GM21619 (cell line): ENCODE measurements around the gene LRMDA.

Experiments
- ATAC-seq: cut with Tn5 transposase; IDR thresholded peaks from one replicate; pipeline ENCODE4 v1.9.1; 2021; ENCODE audit not compliant: unreplicated experiment

Gene LRMDA

DNA sequence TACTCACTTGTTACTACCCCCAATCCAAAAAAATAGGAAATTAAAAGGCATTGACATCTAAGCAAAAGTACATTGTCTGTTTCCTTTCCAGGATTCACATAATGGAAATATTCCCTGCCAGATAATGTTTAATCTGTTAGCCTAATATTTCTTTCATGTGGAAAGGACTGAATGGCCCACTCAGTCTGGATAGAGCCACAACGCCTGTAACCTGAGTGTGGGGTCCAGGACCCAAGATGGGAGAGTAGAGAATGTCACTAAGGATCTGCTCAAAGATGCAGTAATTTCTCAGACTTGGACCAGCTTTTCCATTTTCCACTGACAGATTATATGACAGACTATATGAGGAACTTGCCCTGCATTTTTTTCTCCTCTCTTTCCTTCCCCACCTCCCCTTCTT lies 1117.3 kb downstream of the LRMDA start:
- no peak for ATAC-seq

DNA sequence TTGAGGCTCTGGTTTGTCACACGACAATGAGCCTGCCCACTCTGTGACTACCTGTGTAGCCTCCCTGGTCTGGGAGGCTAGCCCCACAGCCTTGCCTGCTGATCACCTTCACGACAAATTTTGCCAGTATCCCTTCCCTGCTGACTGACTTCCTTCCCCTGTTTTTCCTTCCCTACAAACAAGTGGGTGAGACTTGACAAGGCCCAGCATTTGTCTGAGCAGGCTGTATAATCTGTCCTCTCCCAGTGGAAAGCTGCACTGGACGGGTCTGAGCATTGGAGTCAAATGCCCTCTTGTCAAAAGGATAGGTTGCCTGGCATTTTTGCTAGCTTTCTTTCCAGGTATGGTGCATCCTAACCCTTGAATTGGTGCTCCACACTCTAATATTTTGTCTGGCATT lies 1117.7 kb downstream of the LRMDA start:
- no peak for ATAC-seq

DNA sequence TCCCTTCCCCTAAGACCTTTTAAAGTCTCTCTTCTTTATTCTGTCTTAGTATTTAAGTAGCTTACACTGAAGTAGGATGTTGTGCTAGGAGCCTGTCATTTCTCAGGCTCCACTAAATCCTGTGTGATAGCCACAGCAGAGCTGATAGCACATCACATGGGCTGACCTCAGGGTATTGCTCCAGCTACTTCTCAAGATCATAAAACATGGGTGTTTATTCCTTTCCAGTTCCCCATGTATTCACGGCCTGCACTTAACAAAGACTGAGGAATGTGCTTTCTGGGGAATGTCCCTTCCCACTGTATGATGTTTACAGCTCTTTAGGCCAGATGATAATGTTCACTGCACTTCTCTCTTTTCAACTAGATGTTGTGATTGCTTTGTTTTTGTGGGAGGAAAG lies 1119.4 kb downstream of the LRMDA start:
- no peak for ATAC-seq

DNA sequence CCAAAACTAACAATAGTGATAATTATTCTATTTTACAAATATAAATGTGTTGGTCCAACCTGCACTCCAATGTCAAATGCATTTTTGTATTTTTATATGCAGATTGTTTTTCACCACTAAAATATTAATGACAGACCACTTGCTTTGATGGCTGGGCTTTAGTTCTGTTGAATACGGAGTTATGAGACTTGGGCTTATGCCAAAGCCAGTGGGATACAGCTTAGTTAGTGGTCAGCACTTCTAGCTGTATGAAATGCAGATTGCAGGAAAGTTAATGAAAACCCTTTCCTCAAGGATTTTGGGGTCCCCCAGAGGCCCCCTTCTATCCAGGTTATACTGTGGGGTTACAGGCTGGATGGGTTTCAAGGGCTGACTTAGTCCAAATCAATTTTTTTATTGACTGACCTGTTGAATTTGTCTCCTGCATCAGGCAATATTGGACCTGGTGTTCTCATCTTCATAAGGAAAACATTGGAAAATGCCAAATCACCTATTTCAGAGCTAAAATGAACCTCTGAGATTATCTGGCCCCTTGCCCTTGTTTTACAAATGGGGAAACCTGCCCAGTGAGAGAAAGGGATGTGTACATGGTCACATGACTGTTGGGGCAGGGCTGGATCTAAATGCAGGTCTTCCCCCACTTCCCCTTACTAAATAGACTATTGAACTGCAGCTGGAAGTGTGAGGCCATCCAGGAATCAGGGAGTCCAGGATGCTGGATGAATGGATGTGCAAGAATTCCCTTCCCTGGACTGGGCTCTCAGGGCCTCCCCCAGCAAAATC lies 1120.9 kb downstream of the LRMDA start:
- no peak for ATAC-seq

DNA sequence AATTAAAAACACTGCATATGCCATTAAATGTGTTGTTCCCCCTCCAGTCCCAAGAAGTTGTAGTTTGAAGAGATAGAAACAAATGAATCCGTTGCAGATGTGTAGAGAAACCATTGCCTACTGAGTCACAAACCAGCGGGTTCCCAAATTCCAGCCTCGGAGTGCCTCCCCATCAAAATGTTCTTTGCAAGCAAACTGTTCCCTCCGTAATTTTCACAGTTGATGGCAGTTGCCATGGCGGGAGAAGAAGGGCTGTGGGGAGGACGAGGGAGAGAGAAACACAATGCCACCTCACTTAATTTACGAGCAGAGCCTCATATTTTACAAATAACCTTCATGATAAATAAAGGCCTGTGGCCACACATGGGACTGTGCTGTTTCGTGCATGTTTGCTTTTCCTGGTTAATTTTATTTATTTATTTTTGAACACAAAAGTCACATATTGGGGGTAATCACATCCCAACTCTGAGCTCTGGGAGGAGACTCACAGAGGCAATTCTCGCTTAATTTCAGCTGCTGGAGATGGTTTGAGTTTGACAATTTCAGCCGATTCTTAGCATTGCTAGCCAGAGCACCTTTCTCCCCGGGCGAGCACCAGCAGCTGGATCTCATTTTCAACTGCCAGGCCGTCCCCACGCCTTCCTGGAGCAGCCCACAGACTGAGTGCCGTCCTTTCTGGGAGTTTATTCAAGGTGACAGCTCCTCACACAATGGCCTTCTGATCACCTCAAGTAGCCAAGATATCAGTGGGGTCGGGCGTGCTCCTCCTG lies 1122.0 kb downstream of the LRMDA start:
- ATAC-seq, result no peak

DNA sequence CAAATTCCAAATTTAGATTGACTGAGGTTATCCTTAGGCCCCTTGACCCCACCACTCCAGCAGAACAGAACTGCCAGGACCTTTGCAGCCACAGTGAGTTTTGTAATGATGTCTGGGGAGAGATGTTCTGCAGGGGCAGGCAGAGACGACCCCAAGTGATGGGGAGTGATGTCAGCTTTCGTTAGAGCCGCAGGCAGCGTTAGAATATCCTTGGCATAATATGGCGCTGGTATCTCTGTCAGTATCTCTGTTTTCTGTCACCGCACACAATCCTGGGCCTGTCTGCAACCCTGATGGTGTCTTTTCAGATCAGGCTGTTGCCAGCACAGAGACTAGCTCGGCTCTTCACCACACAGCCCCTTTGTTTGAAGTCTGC lies 1122.6 kb downstream of the LRMDA start:
- no peak for ATAC-seq

DNA sequence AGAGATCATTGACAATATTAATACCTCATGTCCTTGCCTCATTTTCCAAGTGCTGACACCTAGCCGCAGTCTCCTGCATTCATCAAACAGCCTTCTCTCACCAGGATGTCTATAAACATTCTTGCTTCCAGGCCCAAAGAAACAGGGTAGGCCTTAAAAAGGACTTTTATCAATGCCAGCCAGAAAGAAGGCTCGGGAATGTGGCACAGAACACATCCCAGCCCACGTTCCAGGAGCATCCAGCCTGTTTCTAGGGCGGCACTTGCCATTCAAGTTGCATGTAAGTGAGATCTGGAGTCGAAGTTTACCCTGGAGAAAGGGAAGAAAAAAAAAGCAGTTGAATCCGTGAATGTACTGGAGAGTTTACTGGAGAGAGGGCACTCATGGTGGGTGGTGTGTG lies 1123.1 kb downstream of the LRMDA start:
- no peak for ATAC-seq

DNA sequence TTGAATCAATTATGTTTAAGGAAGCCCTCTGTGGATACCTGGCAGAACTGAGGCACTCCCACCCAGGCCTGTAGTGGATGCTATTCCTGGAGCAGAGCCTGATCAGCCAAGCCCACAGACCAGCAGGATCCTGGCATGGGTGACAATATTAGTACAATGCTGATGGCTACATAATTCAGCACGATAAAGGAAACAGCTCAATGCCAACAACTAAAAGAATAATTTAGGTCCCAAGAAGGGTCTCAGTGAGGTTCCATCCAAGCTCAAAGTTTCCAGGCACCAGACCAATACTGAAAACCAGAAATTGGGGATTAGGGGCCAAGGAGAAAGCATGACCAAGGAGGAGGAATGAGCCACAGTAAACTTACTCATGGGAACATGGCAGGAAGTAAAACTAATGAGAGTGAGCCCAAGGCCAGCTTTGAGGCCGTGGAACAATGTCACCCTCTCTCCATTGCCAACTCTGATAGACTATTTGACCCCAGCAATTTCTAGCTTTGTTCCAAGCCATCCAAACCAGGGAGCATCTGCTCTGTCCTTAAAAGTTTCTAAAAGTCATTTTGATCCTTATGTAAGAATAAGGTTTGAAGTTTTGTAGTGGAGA lies 1123.7 kb downstream of the LRMDA start:
- ATAC-seq, result no peak

DNA sequence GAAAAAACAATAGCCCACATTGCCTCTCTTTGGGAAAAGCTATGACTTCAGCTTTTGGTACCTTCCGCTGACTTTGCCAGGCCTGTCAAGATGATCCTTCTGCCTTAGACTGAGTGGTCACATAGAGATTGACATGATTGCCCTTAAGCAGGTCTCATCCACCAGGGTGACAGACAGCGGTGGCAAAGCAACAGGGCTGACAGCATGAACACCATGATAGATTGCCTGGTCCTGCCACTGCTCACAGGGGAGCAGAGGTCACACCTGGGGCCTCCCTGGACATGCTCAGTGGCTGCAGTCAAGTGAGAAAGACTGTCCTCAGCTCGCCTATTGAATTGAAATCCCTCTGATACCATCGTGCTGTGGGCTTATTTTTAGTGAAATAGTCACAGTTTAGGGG lies 1125.9 kb downstream of the LRMDA start:
- no peak for ATAC-seq

DNA sequence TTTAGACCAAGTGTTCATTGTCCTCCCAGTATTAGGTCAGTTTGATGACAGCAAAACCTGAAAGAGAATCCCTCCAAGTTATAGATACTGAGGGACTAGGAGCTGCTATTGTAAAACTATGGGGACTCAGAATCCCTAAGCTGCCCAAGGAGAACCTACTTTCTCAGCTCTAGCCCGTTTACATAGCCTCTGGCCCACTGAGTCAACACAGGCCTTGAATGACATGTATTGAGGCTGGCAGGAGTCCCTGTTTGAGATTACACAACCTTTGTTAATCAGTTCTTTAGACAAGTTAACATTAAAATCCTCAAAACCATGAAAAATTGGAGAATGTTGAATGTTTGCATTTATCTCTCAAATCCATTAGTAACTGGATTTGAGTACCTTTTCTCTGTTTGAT lies 1127.2 kb downstream of the LRMDA start:
- ATAC-seq, result no peak

DNA sequence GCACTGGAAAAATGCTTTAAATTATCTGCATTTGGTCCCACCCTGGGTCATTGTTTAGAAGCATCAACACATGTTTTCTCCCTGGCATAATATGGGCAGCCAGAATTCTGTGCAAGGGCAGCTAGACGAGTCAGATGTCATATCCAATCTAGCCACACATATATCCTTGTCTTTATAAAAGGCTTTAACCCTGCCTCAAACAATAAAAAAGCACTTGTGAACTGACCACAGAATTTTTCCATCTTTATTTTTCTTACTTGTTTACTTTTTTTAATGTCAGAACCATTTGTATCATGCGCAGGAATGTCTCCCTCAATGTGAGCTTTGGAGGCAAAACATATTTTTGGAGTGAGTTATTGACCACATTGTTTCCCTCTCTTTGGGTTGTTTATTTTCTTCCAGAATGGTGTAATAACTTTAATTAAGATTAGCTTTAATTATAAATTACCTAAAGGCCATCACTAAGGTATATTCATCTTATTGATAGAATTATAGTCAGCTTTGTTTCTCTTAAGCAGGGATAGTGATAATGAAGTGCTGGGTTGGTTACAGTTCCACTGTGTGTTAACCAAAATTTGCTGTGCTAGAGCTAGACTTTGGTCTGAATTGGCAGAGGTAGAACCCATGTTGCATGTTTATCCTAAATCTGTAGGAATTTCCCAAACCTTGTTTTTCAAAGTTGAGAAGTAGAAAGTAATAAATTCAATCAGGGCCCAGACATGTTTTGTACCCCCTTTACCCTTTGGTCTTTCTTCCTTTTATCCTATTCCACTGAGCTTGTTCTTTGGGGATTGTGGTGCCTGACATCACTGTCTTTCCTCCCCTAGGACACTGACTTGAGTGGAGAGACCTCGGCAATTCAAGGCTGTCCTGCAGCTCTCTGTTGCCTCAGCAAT lies 1127.8 kb downstream of the LRMDA start:
- no peak for ATAC-seq

DNA sequence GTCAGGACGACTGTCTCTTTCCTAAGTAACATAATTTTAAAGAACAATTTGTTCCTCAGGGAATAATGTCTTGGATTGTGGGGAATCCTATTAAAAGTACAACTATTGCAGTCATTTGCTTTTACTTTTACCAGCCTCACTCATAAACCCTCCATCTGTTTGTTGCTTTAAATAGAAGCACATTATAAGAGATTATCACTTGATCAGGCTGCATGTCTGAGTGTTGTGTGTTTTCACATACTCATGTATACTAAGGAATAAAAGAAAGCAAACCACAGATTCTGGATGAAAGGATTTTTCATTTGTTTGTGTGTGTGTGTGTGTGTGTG lies 1128.4 kb downstream of the LRMDA start:
- ATAC-seq, result no peak

DNA sequence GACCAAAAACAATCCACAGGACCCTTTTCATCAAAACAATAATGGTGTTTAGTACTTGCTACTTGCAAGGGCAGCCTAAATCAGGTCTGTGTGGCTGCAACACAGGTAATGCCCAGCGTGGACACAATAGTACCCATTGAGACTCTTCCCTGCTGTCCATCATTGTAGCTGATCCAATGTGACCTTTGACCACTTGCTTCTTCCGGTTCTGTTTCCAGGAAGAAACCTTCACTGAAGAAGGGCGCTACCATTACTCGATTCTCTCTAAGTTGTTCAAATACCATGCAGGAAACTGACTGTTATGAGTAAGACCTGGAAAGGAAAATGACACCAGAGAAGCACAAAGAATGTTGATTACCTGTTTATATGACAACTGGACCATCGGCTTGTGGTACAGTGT lies 1128.9 kb downstream of the LRMDA start:
- ATAC-seq, result no peak

DNA sequence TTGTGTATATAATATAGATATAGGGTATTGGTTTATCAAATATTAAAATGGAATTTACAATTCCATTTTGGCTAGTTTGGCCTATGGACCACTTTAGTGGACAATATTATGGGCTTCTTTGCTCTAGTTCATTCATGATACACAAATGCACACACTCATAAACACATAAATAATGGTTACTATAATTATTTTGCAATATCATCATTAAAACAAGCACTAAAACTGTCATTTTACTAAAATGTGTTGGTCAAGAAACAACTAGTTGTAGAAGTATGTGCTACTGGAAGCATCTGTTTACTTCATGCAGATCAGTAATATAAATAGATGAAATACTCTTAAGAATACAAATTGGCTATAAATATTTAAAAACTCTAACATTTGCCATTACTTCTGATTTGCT lies 1131.9 kb downstream of the LRMDA start:
- ATAC-seq, result no peak

DNA sequence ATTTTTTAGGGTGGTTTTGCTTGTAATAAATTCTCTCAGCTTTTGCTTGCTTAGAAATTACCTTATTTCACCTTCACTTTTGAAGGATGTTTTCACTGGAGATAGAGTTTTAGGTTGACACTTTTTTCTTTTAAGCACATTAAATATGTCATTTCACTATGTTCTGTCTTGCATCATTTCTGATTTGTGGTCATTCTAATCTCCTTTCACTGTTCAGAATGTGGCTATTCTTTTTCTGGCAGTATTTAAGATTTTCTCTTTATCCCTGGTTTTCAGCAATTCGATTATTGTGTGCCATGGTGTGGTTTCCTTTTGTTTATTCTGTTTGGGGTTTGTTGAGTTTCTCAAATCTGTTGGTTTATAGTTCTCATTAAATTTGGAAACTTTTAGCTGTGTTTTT lies 1140.6 kb downstream of the LRMDA start:
- no peak for ATAC-seq

DNA sequence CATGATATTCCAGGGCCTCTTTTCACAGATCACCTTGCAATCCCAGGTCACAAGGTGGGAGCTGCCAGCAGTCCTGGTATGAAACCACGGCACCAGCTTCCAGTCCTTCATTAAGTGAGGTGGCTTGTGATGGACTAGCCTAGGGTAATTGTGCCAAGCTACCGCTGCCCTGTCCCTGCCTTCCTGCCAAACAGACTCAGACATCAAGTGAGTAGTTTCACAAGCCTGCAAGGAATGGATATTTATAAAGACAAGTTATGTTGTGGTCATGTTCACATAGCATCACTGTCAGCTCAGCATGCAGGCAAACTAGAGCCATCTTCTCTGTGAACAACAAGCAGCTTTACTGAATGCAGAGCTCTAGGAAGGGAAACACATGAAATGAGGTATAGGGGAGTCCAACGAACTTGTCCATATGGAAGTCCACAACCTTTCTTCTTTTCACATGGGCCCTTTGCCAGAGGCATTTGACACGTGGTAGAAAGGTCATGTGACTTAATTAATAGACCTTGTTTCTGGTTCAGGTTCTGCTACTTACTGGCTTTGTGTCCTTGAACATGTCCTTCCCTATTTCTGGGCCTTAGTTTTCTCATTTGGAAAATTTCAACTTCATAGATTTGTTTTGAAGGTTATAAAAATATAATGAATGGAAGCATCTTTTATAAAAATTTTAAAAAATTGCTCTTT lies 1145.0 kb downstream of the LRMDA start:
- no peak for ATAC-seq

DNA sequence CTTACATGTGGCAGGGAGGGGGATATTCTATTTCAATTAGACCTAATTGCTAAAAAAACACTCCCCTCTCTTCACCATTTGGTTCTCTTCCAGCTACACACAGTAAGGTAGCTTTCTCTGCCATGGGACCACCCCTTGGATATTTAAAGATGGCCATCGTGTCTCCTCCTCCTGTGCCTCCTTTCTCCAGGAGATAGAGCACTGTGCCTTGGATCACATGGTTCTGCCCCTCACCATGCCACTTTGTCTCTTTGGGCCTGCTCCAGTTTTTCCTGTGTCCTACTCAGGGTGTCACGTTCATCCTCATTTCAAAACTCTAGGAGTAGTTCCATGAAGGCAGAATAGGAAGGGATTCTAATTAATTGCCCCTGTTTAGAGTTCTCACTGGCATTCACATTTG lies 1146.0 kb downstream of the LRMDA start:
- ATAC-seq, result no peak

DNA sequence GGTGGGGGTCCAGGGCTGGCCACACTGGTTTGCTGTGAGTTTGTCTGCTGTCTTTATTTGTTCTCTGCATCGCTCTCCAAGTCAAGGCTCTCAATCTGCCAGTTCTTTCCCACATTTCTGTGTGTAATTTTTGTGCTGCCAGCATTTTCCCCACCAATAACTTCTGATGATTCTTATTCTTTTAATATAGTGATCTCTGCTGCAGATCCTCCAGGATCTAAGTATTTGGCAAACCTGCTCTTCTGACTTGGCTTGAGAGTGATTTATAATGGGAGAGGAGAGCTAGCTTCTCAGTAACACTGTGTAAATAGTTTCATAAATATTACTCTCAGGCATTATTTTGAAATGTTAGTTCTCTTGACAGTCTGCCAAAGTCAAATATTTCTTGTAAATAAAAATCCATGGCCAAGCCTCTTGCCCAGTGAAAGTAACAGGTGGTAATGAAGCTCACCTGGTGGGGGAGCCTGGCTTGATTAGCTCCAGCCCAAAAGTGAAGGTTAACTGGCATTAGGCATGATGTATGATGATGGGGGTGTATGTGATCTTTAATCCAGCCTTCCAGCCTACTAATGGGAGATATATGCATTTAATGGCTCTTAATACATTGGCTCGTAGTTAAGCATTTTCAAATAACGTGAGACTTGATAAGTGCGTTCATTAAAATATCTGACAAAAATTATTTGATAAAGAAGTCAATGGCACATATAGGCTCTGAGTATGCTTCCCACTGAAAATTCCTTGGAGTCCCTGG lies 1150.3 kb downstream of the LRMDA start:
- ATAC-seq, result no peak

DNA sequence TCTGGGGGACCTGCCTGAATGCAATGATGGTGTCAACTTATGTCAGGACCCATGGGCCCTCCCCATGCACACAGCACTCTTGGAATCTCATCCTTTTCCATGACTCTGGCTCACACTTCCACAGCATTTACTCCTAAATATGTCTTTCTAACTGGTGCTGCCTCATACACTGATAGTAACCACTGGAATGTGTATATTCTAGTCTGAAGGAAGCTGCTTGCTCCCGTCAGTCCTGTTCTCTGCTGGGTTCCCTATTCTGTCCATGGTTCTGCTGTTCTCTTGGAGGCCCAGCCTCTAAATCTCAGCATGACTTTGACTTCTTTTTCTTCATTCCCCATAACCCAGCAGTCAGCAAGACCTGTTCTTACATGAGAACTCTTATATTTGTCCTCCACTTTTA lies 1151.1 kb downstream of the LRMDA start:
- ATAC-seq, result no peak

DNA sequence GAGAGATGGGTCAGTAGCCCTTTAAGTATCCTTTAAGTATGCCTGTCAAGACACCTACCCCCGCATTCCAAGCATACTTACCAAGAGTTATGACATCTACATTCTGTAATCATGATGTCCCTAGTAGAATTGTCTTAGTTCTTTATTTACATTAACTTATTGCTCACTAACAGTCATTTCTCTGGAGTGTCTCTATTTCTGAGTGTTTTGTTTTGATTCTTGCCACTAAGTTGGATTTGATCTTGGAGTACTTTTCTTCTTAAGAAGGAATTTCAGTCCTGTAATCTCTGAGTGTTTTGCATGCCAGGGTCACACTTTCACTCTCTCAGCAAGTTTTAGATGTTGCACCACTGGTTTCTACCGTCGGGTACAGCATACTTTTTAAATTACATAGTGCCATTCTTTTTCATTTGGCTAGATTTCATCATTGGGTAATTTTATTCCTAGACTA lies 1152.3 kb downstream of the LRMDA start:
- ATAC-seq, result no peak
